GM19452 (cell line): Measurements from ENCODE around the gene DOCK2.

ENCODE experiments used
- ATAC-seq: cut with Tn5 transposase; IDR thresholded peaks from one replicate; pipeline ENCODE4 v1.9.1; 2021; ENCODE audit not compliant: unreplicated experiment

DOCK2 gene

GRCh38 chr5:169850409-169850808 is 213.3 kb downstream of the DOCK2 start:
- no peak for ATAC-seq

GRCh38 chr5:169851321-169851850 is 214.3 kb downstream of the DOCK2 start:
- no peak for ATAC-seq

GRCh38 chr5:169856571-169856970 is 219.5 kb downstream of the DOCK2 start:
- no peak for ATAC-seq

DNA sequence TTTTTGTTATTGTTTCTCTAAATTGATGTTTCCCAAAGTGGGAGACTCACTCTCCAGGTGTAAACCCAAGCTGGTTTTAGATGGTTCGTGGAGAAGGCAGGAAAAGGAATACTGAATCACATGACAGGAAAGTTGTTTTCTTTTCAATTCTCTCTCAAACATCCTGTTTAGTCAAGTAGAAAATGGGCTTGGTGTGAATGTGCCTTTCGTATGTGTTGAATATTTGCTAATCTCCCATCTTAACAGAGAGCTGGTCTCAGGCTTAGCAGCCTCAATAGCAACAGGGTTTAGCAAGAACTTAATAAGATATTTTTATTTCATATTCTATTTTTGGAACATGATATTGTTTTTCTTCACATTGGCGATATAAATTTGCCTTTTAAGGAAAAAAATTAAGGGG is 223.5 kb downstream of the DOCK2 start:
- peak; percentile 58 for ATAC-seq

DNA sequence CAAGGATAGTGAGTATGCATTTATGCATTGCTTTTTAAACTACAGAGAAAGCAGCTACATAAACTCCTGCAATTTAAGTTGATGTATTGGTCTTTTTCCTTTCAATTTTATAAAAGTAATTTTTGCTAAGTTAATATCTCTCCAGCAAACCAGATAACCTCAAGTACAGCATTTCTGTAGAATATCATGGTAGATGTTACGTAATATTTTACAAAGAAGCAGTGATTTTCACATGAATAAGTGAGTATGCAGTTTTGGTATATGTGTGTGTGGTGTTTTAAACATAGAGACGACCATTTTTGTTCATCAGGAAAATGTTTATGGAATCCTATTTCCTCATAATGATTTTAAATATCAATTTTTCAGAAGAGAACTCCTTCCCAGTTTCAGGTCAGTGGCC is 224.4 kb downstream of the DOCK2 start:
- ATAC-seq = no peak

GRCh38 chr5:169861934-169862333 is 224.9 kb downstream of the DOCK2 start:
- no peak for ATAC-seq

DNA sequence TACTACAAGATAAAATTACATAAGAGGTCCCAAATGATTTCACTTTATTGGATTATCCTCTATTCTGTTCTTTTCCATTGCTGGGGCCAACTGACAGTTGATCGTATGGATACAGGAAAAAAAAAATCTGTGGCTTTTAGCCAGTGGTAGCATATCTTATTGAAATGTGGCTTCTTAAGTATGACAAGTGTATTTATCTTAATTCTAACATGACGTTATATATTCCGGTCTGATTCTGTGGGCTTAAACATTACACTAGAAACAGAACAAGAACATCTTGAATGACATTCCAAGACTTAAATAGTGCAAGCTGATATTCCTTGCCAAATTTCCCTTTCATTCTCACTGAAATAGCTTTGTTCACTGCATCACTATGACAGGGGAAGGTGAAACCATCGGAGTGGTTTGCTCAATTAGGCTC is 225.3 kb downstream of the DOCK2 start:
- no peak for ATAC-seq

DNA sequence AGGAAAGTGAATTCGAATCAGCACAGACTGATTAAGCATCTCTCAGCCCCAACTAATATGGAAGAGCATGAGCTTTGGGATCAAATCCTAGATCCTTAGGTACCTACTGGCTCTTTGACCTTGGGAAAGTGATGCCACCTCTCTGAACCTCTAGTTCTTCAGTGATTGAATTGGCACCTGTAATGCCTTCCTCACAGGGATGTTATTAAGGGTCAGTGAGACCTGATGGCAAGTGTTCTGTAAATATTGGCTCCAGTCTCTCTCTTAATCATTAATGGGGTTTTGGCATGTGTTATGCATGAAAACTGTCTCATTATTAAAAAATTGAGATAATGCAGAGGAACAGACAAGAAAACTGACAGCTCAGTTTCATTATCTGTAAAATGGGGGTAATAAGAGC is 227.4 kb downstream of the DOCK2 start:
- ATAC-seq = no peak

GRCh38 chr5:169867347-169867746 is 230.3 kb downstream of the DOCK2 start:
- no peak for ATAC-seq

GRCh38 chr5:169869066-169869465 is 232.0 kb downstream of the DOCK2 start:
- no peak for ATAC-seq

DNA sequence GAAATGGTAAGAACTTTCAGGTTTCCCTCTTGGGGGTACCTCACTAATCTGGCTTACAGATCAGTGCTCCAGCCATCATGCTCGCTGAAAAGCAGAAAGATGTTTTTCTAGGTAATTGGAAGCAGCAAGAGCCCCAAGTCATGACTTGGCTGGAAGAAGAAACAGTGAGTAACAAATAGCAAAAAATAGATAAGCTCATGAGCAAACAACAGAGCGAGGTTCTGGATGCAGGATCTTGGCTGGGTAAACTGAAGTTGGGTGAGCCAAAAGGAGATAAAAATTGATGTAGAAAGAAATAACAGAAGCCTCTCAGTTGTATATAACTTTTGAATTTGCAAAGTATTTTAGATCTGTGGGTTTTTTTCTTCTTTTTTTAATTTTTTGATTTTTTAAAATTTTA is 233.1 kb downstream of the DOCK2 start:
- no peak for ATAC-seq

DNA sequence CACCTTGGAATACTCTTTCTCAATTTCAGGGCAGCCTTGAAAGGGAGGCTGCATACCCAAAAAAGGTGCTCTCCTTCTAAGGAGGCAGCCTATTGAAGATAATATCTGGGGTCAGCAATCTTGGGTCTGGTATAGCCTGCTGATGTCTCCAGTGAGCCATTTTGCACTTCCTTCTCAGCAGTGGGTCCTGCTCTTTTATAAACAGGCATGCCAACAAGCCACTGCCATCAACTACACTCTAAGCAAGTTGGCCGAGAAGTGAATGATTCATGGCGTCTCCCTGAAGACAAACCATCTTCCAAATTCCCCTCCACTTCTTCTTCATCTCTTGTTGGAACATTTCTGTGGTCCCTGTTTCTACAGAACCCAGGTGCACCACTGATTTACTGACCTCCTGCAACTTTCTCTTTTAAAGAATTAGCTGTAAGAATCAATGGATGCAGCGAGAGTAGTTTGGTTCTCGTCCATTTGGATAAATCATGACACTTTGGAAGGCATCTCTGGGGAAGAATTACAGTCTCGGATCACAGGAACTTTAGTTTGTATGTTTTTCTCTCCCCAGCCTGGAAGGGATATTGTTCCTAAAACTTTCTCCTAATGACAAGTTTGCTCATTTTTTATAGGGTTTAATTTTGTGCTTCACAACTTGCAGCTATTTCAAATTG is 234.9 kb downstream of the DOCK2 start:
- no peak for ATAC-seq

- ATAC-seq = no peak
These were observed 236.6 kb downstream of the DOCK2 start for GRCh38 chr5:169873642-169874041.

DNA sequence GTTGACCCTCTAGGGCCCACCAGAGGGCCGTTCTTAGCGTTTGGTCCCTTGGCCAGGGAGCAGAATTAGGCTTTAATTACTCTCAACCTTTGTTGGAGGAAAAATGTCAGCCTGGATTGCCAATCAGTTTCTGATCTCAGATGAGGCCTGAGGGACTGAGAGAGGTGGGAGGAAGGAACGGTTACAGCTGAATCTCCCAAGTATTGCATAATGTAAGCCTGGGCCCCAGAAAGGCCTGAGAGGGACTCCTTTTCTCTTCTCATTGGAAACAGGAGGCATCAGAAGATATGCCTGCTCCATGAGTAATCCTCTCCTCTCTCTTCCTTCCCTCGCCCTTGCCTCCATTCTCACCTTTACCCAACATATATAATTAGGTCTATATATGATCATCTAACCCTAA is 237.5 kb downstream of the DOCK2 start:
- ATAC-seq = no peak

DNA sequence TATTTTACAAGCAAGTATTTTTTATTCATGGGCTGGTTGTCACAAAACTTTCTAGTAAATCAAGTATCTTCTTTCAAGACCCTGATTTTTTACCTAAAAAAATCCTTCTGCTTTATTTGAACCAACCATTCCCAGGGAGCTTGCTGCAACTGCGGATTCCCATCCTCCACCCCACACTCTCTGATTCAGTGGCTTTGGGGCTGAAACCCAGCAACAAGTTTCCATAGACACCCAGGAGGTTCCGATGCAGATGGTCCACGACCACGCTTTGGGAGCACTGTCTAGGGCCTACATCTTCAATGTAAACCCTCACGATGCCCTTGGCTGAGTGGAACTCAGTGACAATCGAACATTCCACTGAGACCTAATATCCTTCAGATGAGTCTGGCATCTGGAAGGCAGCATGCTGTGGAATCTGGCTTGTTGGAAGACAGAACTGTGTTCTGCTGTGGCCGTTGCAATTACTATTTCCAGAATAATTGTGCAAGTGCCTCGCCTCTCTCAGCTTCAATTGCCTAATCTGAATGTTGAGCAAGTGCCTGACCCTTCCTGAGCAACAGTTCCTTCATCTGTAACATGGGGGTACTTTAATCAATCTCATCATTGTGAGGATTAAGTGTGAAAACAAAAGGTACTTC is 238.1 kb downstream of the DOCK2 start:
- ATAC-seq = no peak

DNA sequence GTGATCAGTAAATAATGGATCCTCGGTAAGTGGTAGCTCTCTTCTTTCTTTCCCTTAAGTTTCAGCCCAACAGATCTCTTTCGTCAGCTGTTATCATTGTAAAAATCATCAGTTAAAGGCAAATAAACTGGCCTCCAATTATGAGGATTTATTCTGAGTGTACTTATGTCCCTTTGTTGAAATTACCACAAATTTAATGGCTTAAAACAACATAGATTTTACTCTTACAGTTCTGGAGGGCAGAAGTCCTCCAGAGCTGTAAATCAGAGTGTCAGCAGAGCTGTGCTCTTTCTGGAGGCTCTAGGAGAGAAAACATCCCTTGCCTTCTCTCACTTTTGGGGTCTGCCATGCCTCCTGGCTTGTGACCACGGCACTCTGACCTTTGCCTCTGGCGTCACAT is 238.7 kb downstream of the DOCK2 start:
- ATAC-seq = no peak

GRCh38 chr5:169876386-169876785 is 239.3 kb downstream of the DOCK2 start:
- ATAC-seq = no peak

DNA sequence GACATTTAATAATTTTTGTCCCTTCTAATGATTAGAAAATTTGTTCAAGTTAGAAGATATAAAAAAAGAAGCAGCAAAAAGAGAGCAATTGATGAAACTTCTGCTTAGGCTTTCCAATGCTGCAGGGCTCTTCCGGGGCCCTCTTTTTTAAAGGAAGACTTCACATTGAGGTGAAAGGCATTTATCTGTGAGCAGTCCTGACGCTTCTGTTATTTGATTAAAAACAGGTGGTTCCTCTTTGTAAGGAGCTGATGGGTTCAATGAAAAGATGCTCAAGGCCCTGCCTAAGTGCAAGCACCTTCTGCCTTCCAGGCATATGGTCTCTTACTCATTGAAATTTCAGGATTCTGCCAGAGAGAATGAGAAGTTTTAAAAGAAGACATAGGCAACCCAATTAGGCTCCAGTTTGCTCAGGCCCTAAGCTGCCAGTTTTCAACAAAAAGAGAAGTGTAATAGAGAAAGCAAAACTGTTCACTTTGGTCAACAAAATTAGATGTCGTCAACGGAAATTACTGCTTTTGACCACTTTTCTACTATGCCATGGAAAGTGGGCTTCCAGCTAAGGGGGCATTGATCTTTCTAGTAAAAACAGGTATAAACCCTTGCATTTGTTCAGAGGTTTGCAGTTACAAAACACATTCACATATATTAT is 243.1 kb downstream of the DOCK2 start:
- ATAC-seq = peak; percentile 80

DNA sequence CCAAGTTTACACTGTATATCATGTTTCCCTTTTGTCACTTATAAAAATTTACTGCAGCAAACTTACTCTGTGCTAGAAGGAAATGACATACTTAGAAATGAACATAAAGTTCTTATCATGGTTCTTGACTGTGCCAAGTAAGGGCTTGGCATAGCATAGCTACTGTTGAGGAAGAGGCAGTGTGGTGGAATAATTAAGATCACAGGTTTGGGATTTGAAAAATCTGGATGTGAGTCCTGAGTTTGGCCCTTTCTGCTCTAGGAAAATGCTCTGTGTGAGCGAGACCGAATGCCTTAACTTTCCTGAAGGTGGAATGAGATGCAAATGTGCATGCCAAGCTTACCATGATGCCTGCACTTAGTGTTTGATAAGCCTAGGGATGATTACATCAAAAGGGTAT is 243.7 kb downstream of the DOCK2 start:
- ATAC-seq = no peak

GRCh38 chr5:169881702-169882303 is 244.7 kb downstream of the DOCK2 start:
- no peak for ATAC-seq

DNA sequence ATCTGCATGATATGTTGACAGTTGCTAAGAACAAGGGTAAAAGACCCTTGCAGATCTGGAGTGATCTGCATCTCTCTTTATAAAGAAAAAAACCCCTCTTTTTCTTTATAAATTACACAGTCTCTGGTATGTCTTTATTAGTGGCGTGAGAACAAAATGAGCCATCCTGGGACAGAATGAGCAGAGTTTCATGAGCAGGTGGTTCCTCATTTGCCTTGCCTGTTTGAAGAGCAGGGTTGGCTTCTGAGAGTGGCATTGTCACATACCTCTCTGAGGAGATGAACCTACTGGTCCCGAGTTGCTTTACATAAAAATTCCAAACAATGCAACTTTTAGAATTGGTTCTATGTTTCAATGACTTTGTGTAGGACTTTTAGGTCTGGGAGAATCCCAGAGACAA is 249.0 kb downstream of the DOCK2 start:
- no peak for ATAC-seq

- no peak for ATAC-seq
These were observed 249.6 kb downstream of the DOCK2 start for GRCh38 chr5:169886677-169887076.
